Kidney epithelial cell (primary cell): ENCODE data around the gene SPACA6. TPM values are rescaled to one million over a fixed set of nuclear protein-coding genes. Genes with fewer than 3 reads are reported as not detected.

Experiments used
- DNase-seq: peaks from one replicate; pipeline ENCODE4 v3.0.0-alpha.2; 2010; ENCODE audit warnings: low read depth
- H3K27me3 ChIP-seq: 2 replicates; pipeline ENCODE4 v1.6.0; 2011; ENCODE audit warnings: low read length; ENCODE audit not compliant: control insufficient read depth, insufficient read depth
- H3K36me3 ChIP-seq: 2 replicates; pipeline ENCODE4 v1.5.1; 2011; ENCODE audit warnings: low read length; ENCODE audit not compliant: control insufficient read depth, insufficient read depth
- H3K4me3 ChIP-seq: 2 replicates; pipeline ENCODE4 v1.5.1; 2011; ENCODE audit warnings: low read depth, mild to moderate bottlenecking, control low read depth, low read length
- CTCF ChIP-seq: IDR thresholded peaks from 2 replicates; pipeline ENCODE4 v1.5.1; 2011; ENCODE audit warnings: mild to moderate bottlenecking, moderate library complexity, low read length, control low read depth, inconsistent platforms; ENCODE audit not compliant: insufficient read depth, poor library complexity, severe bottlenecking
- total RNA-seq: library from RNA; depleted of rRNA; stranded (reverse); fragments of >200 nt; gene quantifications from 2 replicates; pipeline ENCODE4 v1.2.3, GENCODE V29; 2015

Gene SPACA6
- total RNA-seq, 1 donor from 2014 or later = 12.6 TPM

- TF ChIP-seq CTCF = no peak
- no peaks in the 10 kb centered on the region for H3K36me3 ChIP-seq
- no peak overlapping the region for H3K4me3 ChIP-seq
- H3K27me3 ChIP-seq = peaks cover 19% of the 10 kb centered on the region
- DNase-seq = no peak
Observed at GRCh38 chr19:51724543-51724942, 31.4 kb downstream of the SPACA6 start.

GRCh38 chr19:51726049-51726448, 32.9 kb downstream of the SPACA6 start:
- no peak for DNase-seq
- no peaks in the 10 kb centered on the region for H3K36me3 ChIP-seq
- H3K27me3 ChIP-seq = peaks cover 10% of the 10 kb centered on the region
- TF ChIP-seq CTCF = no peak
- no peak overlapping the region for H3K4me3 ChIP-seq

GRCh38 chr19:51727349-51727880, 34.3 kb downstream of the SPACA6 start:
- TF ChIP-seq CTCF = no peak
- no peaks in the 10 kb centered on the region for H3K36me3 ChIP-seq
- H3K27me3 ChIP-seq = peaks cover 6% of the 10 kb centered on the region
- H3K4me3 ChIP-seq = no peak overlapping the region
- DNase-seq = no peak

GRCh38 chr19:51729781-51730180, 36.7 kb downstream of the SPACA6 start:
- Histone ChIP-seq H3K27me3 (no peaks in the 10 kb centered on the region), H3K36me3 (no peaks in the 10 kb centered on the region), H3K4me3 (no peak overlapping the region)
- DNase-seq = no peak
- no peak for TF ChIP-seq CTCF

- no peak for TF ChIP-seq CTCF
- Histone ChIP-seq H3K4me3 (no peak overlapping the region), H3K36me3 (no peaks in the 10 kb centered on the region), H3K27me3 (no peaks in the 10 kb centered on the region)
- no peak for DNase-seq
Observed at GRCh38 chr19:51733742-51734522, 40.8 kb downstream of the SPACA6 start.
